Middle frontal gyrus (tissue), 1 donor: ENCODE data around the gene RHOB.
"Not testable (repeated sequence)": the region's sequence is repeated elsewhere in the genome, so short reads cannot be mapped to it uniquely, and the experiment has no call there.

Experiments
- DNase-seq: peaks from one replicate; pipeline ENCODE4 v3.0.0-alpha.2; 2015; ENCODE audit warnings: low spot score; ENCODE audit errors: extremely low spot score

Gene RHOB

DNA sequence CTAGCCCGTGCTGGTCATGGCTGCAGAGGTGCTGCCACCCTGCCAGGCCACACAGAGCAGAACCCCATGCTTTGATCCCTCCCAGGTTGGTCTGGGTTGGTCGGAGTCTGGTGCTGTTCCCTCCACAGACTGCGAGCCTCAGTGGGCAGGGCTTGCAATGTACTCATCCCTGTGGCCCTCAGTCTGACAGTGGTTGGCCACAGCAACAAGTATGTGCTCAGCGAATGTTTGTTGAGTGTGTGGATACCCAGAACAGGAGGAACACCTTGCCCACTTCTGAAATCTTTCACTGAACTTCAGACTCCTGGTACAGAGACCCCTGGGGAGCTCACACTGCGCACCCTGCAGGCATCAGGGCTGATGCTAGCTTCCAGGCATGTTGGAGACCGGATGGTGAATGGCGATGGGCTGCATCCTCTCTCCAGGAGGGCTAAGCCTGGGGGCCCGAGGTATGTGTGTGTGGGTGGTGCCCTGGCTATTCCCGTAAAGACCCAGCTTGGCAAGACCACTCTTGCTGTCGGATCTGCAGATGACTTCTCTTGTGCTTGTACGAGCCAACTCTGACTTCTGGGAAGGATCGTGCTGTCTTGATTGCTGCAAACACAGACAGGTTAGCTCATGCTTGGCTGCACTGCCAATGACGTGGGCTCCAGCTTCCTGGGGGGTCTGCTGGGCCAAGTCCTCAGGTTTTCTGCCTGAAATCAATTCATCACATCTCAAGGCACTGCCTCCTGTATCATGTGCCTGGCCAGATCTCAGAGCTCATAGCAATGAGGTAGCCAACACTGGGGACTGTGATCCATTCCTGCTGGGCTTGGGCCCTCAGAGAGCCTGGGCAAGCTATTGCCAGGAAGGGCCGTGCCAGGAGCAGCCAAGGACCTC lies 43.7 kb downstream of the RHOB start:
- DNase-seq = no peak

DNA sequence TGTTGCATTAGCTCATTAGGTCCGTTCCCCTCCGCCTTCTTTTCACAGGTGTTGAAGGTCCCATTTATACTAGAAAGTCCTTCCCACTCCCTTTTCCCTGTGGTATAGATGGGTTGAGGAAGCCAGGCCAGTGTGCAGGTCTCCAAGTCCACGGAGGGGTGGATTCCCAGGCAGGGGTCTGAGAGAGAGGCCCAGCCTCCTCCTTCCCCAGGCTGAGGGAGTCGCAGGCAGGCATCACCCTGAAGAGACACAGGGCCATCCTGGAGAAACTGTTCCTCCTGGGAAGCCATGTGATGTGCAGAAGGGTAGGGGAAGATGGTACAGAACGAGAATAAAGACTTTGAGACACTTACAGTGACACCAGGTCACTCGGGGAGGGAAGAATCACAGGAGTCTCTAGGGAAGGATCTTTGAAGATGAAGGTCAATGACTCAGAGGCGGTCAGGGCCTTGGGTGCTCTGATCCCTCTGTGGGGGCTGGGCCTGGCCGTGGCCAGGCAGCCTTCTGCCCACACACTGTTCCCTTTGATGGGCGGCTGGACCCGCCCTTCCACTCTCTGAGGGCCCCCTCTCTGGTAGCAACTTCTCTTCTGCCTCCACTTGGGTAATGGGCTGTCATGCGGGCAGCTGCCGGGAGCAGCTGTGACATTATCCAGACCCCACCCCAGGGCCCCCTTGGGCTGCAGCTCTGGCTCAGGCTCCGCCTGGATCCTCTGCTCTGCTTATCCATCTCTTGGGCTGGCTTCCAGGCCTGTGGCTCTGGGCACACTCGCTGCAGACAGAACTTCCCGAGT lies 45.1 kb downstream of the RHOB start:
- DNase-seq = no peak

DNA sequence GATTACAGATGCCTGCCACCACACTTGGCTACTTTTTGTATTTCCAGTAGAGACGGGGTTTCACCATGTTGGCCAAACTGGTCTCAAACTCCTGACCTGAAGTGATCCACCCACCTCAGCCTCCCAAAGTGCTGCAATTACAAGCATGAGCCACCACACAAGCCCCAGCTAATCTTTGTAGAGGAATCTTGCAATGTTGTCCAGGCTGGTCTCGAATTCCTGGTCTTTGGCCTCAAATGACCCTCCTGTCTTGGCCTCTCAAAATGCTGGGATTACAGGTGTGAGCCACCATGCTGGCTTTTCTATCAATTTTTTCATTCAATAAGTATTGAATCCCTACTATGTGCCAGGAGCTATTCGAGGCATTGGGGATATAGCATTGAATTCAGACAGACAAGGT lies 46.2 kb downstream of the RHOB start:
- not testable (repeated sequence) for DNase-seq

DNA sequence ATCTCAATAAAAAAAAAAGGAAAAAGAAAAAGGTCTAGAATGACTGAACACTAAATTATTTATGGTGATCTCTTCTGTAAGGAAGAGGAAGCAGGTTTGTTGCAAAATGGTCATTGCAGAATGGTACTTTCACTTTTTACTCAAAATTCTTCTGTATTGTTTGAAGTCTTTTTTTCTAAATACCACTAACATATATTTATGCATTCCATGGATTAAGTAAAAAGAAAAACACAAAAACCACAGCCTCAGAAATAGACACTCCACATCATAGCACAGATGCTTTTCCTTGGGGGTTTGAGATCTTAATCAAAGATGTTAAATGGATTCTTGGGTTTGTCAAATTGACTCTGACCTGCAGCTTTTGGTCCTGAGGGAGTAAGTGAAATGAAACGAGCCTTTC lies 47.4 kb downstream of the RHOB start:
- no peak for DNase-seq

DNA sequence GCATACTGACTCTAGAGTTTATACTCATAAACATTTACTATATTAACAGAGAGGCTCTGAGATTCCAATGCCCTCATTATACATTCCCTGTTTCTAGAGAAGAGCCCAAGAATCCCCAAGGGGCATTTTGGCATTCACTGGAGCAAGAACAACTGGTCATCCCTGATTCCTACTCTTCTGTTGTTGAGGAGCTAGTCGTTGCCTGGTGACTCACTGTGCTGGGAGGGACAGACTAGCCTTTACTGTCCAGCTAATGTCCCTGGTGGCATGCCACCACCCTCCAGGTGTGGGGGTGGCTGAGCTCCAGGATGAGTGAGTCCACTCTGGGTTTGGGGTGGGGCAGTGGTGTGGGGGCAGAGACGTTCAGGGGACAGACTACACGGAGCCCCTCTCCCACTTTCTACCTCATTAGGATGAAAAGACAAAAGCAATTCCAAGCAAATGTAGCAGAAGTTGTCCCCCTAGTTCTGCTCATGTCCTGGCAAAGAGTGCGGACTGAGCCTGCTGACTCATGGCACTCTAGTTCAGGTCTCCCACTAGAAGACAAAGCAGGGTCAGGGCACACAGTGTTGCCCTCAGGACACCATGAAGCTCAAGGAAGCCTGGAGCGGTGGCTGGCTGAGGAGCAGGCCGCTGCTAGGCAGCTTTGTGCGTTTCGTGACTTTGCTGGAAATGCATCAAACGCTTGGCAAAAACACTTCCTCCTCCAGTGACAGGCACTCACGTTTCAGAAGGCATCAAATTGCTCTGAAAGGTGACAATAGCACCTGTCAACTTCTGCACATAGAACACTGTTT lies 49.4 kb downstream of the RHOB start:
- DNase-seq = no peak

DNA sequence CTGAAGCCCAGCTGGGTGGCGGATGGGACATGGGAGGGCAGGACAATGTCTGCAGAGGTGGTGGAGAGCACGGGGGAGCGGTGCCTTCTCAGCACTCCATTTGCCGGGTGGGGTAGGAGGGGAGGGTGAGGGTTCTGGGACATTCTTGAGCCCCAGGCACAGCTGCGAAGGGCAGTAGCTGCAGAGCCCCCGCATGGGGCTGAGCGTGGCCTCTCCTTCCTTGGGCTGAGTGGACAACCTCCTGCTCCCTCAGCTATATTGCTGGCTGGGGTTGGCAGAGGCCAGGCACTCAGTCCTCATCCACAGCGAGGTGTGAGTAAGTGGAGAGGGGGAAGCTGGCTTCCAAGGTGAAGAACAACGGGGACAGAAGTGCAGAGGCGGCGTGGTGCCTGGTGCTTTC lies 50.1 kb downstream of the RHOB start:
- DNase-seq = no peak
